SU-DHL-6 (cell line): ENCODE data around the gene PTMS.

Experiments
- EZH2phosphoT487 ChIP-seq: fragments of 200-600 bp; sonication (generic), shearing (Covaris generic); conservative IDR thresholded peaks from 2 replicates; pipeline ENCODE4 v1.6.1; 2018; ENCODE audit warnings: mild to moderate bottlenecking, antibody characterized with exemption, low read length, moderate library complexity, mixed read lengths
- TF ChIP-seq, protein P1 (sequence below): fragments of 200-600 bp; sonication (generic); IDR thresholded peaks from one replicate; pipeline ENCODE4 v1.5.1; 2017; ENCODE audit warnings: antibody characterized with exemption, mild to moderate bottlenecking, low read length, moderate library complexity; ENCODE audit not compliant: insufficient read depth, poor library complexity, severe bottlenecking

DNA sequence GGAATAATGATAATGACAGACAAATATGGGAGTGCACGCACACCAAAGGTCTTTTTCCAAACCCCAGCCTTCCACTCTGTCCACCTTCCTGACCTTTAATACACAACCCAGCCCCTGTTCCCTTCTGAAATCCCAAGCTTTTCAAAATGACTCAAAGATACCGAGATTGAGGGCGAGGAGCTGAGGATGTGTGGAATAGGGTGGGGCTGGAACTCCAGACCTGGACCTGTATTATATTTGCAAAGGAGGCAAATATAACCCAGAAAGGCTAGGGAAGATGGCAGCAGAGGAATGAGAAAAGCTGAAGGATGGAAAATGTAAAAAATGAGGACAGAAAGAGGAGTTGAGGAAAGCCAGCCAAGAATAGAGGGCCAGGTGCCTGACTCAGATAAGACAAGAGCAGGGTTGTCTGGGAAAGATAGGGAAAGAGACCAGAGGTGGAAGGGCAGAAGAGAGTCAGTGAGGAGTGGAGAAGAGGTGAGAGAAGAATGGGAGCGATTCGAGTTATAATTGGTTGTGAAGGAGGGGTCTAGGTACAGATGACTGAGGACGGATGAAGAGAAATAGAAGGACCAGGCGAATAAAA lies 1.0 kb upstream of the PTMS start:
- TF ChIP-seq, protein P1, sequence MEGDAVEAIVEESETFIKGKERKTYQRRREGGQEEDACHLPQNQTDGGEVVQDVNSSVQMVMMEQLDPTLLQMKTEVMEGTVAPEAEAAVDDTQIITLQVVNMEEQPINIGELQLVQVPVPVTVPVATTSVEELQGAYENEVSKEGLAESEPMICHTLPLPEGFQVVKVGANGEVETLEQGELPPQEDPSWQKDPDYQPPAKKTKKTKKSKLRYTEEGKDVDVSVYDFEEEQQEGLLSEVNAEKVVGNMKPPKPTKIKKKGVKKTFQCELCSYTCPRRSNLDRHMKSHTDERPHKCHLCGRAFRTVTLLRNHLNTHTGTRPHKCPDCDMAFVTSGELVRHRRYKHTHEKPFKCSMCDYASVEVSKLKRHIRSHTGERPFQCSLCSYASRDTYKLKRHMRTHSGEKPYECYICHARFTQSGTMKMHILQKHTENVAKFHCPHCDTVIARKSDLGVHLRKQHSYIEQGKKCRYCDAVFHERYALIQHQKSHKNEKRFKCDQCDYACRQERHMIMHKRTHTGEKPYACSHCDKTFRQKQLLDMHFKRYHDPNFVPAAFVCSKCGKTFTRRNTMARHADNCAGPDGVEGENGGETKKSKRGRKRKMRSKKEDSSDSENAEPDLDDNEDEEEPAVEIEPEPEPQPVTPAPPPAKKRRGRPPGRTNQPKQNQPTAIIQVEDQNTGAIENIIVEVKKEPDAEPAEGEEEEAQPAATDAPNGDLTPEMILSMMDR = no peak
- no peak for TF ChIP-seq EZH2phosphoT487
